Jurkat, Clone E6-1 (cell line): ENCODE results near the gene CREB5.

Source experiments
- DNase-seq: peaks from one replicate; pipeline ENCODE4 v3.0.0-alpha.2; 2011; ENCODE audit warnings: low read depth, low spot score
- H3K4me3 ChIP-seq: 2 replicates; pipeline ENCODE4 v1.5.1; 2011; ENCODE audit warnings: mild to moderate bottlenecking, low read length, control low read depth, moderate library complexity

CREB5 gene

GRCh38 chr7:28836716-28837115 is 424.4 kb downstream of the CREB5 start:
- no peak for DNase-seq
- H3K4me3 ChIP-seq, result no peak overlapping the region

- H3K4me3 ChIP-seq, result no peak overlapping the region
- DNase-seq, result no peak
These were observed 424.9 kb downstream of the CREB5 start for GRCh38 chr7:28837216-28837615.

- no peak overlapping the region for H3K4me3 ChIP-seq
- DNase-seq, result no peak
These were observed 428.3 kb downstream of the CREB5 start for GRCh38 chr7:28840592-28840995.

DNA sequence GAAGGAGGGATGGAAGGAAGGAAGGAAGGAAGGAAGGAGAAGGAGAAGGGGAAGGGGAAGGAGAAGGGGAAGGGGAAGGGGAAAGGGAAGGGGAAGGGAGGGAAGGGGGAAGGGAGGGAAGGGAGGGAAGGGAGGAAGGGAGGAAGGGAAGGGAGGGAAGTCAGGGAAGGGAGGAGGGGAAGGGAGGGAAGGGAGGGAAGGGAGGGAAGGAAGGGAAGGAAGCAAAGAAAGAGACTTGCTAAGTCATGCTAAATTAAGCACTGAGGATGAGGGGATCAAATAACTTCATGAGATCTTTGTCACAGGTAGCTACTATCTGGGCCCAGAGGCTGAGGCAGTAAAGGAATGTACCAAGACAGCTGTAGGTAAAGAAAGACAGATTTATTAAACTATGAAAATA is 429.4 kb downstream of the CREB5 start:
- H3K4me3 ChIP-seq, result no peak overlapping the region
- DNase-seq, result no peak

- no peak for DNase-seq
These were observed 430.5 kb downstream of the CREB5 start for GRCh38 chr7:28842769-28843295.

DNA sequence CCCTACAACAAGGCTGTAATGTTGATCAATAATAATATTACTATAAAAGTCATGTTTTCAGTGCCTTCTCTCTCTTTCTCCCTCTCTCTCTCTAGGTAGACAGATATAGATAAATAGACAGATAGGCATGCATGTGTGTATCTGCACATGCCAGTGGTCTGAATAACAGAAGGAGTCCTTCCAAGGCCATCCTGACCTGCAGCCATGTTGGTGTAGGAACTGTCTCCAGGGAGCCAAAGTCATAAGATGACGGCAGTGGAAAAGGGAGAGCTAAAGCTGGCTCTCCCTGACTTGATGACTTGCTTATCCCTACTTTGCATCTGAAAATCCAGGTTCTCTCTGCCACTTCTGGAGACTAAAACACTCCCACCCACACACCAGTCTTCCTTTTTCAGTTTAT is 432.8 kb downstream of the CREB5 start:
- no peak overlapping the region for H3K4me3 ChIP-seq
- no peak for DNase-seq

More at GRCh38 chr7:28842769-28843295, 430.5 kb downstream of the CREB5 start:
- H3K4me3 ChIP-seq, result no peak overlapping the region

GRCh38 chr7:28847176-28847575 is 434.9 kb downstream of the CREB5 start:
- H3K4me3 ChIP-seq, result no peak overlapping the region
- no peak for DNase-seq

GRCh38 chr7:28847681-28848080 is 435.4 kb downstream of the CREB5 start:
- no peak for DNase-seq
- no peak overlapping the region for H3K4me3 ChIP-seq

GRCh38 chr7:28848906-28849305 is 436.6 kb downstream of the CREB5 start:
- no peak overlapping the region for H3K4me3 ChIP-seq
- DNase-seq, result no peak

DNA sequence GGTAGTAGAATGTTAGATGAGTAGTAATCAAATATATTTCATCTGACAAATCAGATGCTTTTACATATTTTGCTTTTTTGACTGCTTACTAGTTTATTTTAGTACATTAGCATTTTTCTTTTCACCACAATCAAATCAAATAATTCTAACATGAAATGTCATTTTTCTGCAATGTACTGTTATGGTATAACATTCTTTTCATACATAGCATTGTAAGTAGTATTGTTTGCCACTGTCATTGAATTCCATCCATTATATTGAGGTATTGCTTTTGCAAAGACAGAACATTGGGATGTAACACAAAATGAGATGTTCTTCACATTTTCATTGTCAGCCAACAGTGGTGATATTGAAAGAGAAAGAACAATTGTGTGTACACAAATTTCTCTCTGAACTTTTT is 438.4 kb downstream of the CREB5 start:
- DNase-seq, result no peak
- H3K4me3 ChIP-seq, result no peak overlapping the region

DNA sequence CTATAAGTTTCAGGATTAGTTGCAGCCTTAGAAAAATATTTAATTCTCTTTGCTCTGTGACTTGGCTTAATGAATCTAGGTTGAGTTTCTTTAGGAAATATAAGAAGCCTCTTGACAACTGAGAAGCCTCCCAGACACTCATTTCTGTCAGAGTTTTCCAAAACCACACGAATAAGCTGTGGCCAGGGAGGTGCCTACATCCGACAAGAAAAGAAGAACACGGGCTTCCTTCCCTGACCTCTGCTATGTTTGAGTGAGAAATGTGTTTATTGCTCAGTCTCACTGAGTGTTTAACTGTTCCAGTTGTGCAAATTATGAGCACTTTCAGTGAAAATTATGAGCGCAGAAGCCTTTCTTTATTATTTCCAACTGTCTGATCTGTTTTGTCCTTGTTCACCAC is 440.8 kb downstream of the CREB5 start:
- H3K4me3 ChIP-seq, result no peak overlapping the region

GRCh38 chr7:28853834-28854749 is 441.8 kb downstream of the CREB5 start:
- H3K4me3 ChIP-seq, result peak overlapping the region; percentile 44
- DNase-seq, result peak; percentile 46

More for the DNA sequence above, 440.8 kb downstream of the CREB5 start:
- DNase-seq, result no peak

DNA sequence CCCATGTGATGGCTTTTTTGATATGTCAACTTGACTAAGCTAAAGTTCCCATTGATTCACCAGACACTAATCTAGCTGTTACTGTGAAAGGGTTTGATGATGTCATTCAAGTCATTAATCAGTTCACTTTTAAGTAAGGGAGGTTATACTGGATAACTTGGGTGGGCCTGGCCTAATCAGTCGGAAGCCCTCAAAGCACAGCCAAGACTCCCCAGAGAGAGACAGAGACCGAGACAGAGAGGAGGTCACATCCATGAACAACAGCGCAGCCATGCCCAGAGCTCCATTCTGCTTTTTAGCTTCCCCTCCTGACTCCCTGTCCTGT is 442.4 kb downstream of the CREB5 start:
- no peak overlapping the region for H3K4me3 ChIP-seq
- DNase-seq, result no peak

GRCh38 chr7:28855538-28856217 is 443.4 kb downstream of the CREB5 start:
- no peak overlapping the region for H3K4me3 ChIP-seq
- DNase-seq, result no peak

DNA sequence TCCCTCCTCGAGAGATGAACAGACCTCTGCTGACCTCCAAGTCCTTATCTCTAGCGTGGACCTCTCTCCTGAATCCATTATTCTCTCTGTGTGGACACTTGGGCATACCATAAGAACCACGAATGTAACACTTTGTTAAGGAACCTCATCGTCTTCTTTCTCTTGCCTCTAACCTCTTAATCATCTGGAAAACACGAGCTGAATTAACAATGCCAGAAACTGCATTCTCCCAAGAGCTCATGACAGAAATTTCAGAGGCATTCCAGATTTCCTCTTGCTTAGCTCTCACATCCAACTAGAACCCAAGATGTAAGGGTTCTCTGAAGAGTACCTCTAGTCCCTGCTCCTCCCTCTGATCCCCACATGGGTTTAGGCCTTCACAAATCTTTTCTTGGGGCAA is 444.3 kb downstream of the CREB5 start:
- DNase-seq, result no peak
- H3K4me3 ChIP-seq, result no peak overlapping the region

GRCh38 chr7:28858206-28858605 is 445.9 kb downstream of the CREB5 start:
- DNase-seq, result no peak
- H3K4me3 ChIP-seq, result no peak overlapping the region

DNA sequence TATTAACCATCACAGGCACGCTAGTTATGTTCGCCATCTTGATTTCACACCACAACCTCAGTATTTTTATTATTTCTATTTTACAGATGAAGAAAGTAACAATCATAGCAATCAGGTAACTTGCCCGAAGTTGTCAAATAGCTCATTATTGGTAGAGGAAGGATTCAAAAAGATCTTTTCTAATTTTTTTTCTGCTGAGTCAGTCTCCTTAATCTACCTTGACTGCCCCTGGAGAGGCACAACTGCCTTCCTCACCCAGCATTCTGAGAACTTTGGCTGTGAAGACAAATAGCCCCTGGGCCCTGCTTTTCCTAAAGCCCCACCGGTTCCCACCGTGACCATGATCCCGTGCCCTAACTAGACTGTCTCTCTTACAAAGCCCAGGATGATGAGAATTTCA is 446.6 kb downstream of the CREB5 start:
- DNase-seq, result no peak
- no peak overlapping the region for H3K4me3 ChIP-seq

- no peak for DNase-seq
- no peak overlapping the region for H3K4me3 ChIP-seq
These were observed 449.5 kb downstream of the CREB5 start for GRCh38 chr7:28861825-28862224.

DNA sequence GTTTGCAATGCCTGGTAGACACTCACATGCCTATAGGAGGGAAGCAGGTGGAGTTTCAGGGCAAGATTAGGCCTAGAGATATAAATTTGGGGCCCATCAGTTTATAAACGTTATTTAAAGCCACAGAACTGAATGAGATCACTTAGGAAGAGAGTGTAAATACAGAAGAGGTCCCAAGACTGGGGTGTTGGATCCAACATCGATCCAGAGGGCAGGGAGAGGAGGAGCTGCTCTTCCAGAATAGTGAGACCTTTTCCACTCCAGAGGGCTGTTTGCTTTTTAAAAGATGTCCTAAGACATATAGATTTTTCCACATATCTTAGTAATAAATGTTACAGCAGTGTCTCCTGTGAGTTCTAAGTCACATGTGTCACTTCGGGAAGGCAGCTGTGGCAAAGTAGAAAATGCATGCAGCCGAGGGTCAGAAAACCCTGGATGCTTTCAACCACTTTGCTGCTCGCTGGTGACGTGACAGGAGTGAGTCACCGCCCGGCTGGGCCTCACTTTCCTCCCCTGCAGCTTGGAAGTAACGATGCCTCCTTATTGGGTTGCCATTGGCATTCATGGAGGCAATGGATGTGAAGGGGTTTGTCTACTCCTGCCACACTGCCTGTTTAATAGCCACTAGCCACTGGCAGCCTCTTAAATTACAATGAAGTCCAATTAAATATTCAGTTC is 450.4 kb downstream of the CREB5 start:
- DNase-seq, result no peak
- no peak overlapping the region for H3K4me3 ChIP-seq

GRCh38 chr7:28865601-28866144 is 453.4 kb downstream of the CREB5 start:
- DNase-seq, result no peak
- no peak overlapping the region for H3K4me3 ChIP-seq
